Esophagus (tissue), 2 donors: Measurements from ENCODE around the gene DOCK4. TPM values are rescaled to one million over a fixed set of nuclear protein-coding genes. Genes with fewer than 3 reads are reported as not detected.

Experiments used
- H3K27ac ChIP-seq, 2 donors: one replicate each; pipeline ENCODE4 v1.5.1; 2013; ENCODE audit warnings: low read depth in 2 of 2, mild to moderate bottlenecking in 2 of 2, inconsistent platforms in 1 of 2, low read length in 1 of 2, moderate library complexity in 1 of 2
- H3K27me3 ChIP-seq, 2 donors: one replicate each; pipeline ENCODE4 v1.6.1; 2013; ENCODE audit warnings: low read length in 2 of 2, control low read depth in 1 of 2, mild to moderate bottlenecking in 1 of 2; ENCODE audit not compliant: insufficient read depth in 2 of 2, control insufficient read depth in 1 of 2
- H3K36me3 ChIP-seq, 2 donors: one replicate each; pipeline ENCODE4 v1.6.1; 2013; ENCODE audit warnings: low read length in 1 of 2; ENCODE audit not compliant: control insufficient read depth in 2 of 2, insufficient read depth in 2 of 2
- H3K4me1 ChIP-seq, 2 donors: one replicate each; pipeline ENCODE4 v1.6.1; 2013; ENCODE audit warnings: low read length in 1 of 2; ENCODE audit not compliant: control insufficient read depth in 2 of 2, insufficient read depth in 2 of 2
- H3K4me3 ChIP-seq, 2 donors: one replicate each; pipeline ENCODE4 v1.5.1; 2013; ENCODE audit warnings: low read length in 2 of 2, mild to moderate bottlenecking in 2 of 2, low read depth in 1 of 2, moderate library complexity in 1 of 2
- H3K9me3 ChIP-seq, 2 donors: one replicate each; pipeline ENCODE4 v1.6.1; 2013; ENCODE audit warnings: mild to moderate bottlenecking in 2 of 2, low read depth in 1 of 2, low read length in 1 of 2, moderate library complexity in 1 of 2; ENCODE audit not compliant: control insufficient read depth in 2 of 2, insufficient read depth in 1 of 2
- WGBS, 2 donors: extraction: QIAGEN DNeasy Blood & Tissue Kit; methylation state at CpG; one replicate each; pipeline ENCODE4 v1.1.7; 2013; 5-methylcytosine and 5-hydroxymethylcytosine counted together
- polyA plus RNA-seq, 2 donors: library from polyadenylated mRNA; stranded (reverse); fragments of 200-250 nt; gene quantifications; one replicate each; pipeline ENCODE4 v1.2.3, GENCODE V29; 2013
- donor health status: healthy with polysubstance abuse.
- donor health status: Bipolar disorder and iron deficiency.

DOCK4 gene
- polyA plus RNA-seq, 2 donors, result 1.8 to 2.9 TPM

- Histone ChIP-seq H3K36me3 (peaks cover 0 to 5% of the 10 kb centered on the region in 2 donors), H3K4me1 (no peaks in the 10 kb centered on the region), H3K27me3 (no peaks in the 10 kb centered on the region), H3K27ac (no peak overlapping the region), H3K4me3 (no peak overlapping the region), H3K9me3 (no peaks in the 10 kb centered on the region)
- WGBS, 2 donors, result 34 to 39% methylated on average over 8 of the region's 8 CpGs
These were observed 464.4 kb downstream of the DOCK4 start for GRCh38 chr7:111741811-111742240.

GRCh38 chr7:111740942-111741341 is 465.3 kb downstream of the DOCK4 start:
- Histone ChIP-seq H3K9me3 (no peaks in the 10 kb centered on the region), H3K4me1 (no peaks in the 10 kb centered on the region), H3K27ac (no peak overlapping the region), H3K4me3 (no peak overlapping the region), H3K27me3 (no peaks in the 10 kb centered on the region), H3K36me3 (peaks cover 0 to 5% of the 10 kb centered on the region in 2 donors)
- 90 to 91% methylated on average over 3 of the region's 3 CpGs for WGBS, 2 donors

GRCh38 chr7:111736552-111736874 is 469.7 kb downstream of the DOCK4 start:
- H3K27ac ChIP-seq, result no peak overlapping the region
- H3K9me3 ChIP-seq, result no peaks in the 10 kb centered on the region
- no peaks in the 10 kb centered on the region for H3K4me1 ChIP-seq
- H3K4me3 ChIP-seq, result no peak overlapping the region
- WGBS, 2 donors, result 38 to 48% methylated on average over 4 of the region's 4 CpGs
- peaks cover 0 to 2% of the 10 kb centered on the region in 2 donors for H3K36me3 ChIP-seq
- no peaks in the 10 kb centered on the region for H3K27me3 ChIP-seq

GRCh38 chr7:111735661-111736551 is 470.3 kb downstream of the DOCK4 start:
- no peaks in the 10 kb centered on the region for H3K27me3 ChIP-seq
- no peaks in the 10 kb centered on the region for H3K9me3 ChIP-seq
- H3K4me3 ChIP-seq, result no peak overlapping the region
- peaks cover 0 to 2% of the 10 kb centered on the region in 2 donors for H3K36me3 ChIP-seq
- 41 to 50% methylated on average over 11 of the region's 11 CpGs for WGBS, 2 donors
- no peaks in the 10 kb centered on the region for H3K4me1 ChIP-seq
- no peak overlapping the region for H3K27ac ChIP-seq

- H3K36me3 ChIP-seq, result peaks cover 0 to 2% of the 10 kb centered on the region in 2 donors
- WGBS, 2 donors, result 54 to 60% methylated on average over 4 of the region's 4 CpGs
These were observed 471.1 kb downstream of the DOCK4 start for GRCh38 chr7:111734954-111735660.

GRCh38 chr7:111732923-111733322 is 473.3 kb downstream of the DOCK4 start:
- no peaks in the 10 kb centered on the region for H3K9me3 ChIP-seq
- H3K27me3 ChIP-seq, result no peaks in the 10 kb centered on the region
- no peaks in the 10 kb centered on the region for H3K4me1 ChIP-seq
- H3K4me3 ChIP-seq, result no peak overlapping the region
- WGBS, 2 donors, result 87 to 89% methylated on average over 4 of the region's 4 CpGs
- H3K27ac ChIP-seq, result no peak overlapping the region
- H3K36me3 ChIP-seq, result peaks cover 0 to 2% of the 10 kb centered on the region in 2 donors

More at GRCh38 chr7:111734954-111735660, 471.1 kb downstream of the DOCK4 start:
- H3K9me3 ChIP-seq, result no peaks in the 10 kb centered on the region
- H3K27me3 ChIP-seq, result no peaks in the 10 kb centered on the region
- H3K27ac ChIP-seq, result no peak overlapping the region
- no peak overlapping the region for H3K4me3 ChIP-seq
- H3K4me1 ChIP-seq, result no peaks in the 10 kb centered on the region

- 87 to 89% methylated on average over 13 of the region's 13 CpGs for WGBS, 2 donors
- no peaks in the 10 kb centered on the region for H3K27me3 ChIP-seq
These were observed 475.5 kb downstream of the DOCK4 start for GRCh38 chr7:111730476-111731300.

GRCh38 chr7:111730057-111730456 is 476.1 kb downstream of the DOCK4 start:
- H3K4me3 ChIP-seq, result no peak overlapping the region
- H3K27ac ChIP-seq, result no peak overlapping the region
- H3K27me3 ChIP-seq, result no peaks in the 10 kb centered on the region
- H3K36me3 ChIP-seq, result peaks cover 0 to 2% of the 10 kb centered on the region in 2 donors
- no peaks in the 10 kb centered on the region for H3K4me1 ChIP-seq
- WGBS, 2 donors, result 83 to 84% methylated on average over 6 of the region's 6 CpGs
- no peaks in the 10 kb centered on the region for H3K9me3 ChIP-seq

More at GRCh38 chr7:111730476-111731300, 475.5 kb downstream of the DOCK4 start:
- H3K4me1 ChIP-seq, result no peaks in the 10 kb centered on the region
- H3K36me3 ChIP-seq, result peaks cover 0 to 2% of the 10 kb centered on the region in 2 donors
- H3K9me3 ChIP-seq, result no peaks in the 10 kb centered on the region
- no peak overlapping the region for H3K27ac ChIP-seq
- H3K4me3 ChIP-seq, result no peak overlapping the region

- 88 to 92% methylated on average over 7 of the region's 7 CpGs for WGBS, 2 donors
- Histone ChIP-seq H3K9me3 (no peaks in the 10 kb centered on the region), H3K36me3 (peaks cover 0 to 2% of the 10 kb centered on the region in 2 donors), H3K4me3 (no peak overlapping the region), H3K4me1 (no peaks in the 10 kb centered on the region), H3K27ac (no peak overlapping the region), H3K27me3 (no peaks in the 10 kb centered on the region)
These were observed 476.7 kb downstream of the DOCK4 start for GRCh38 chr7:111729483-111729882.
